HEK293 (cell line): Measurements from ENCODE around the gene IL1B.

Experiments used
- GLIS1 ChIP-seq: fragments of 450-650 bp; formaldehyde crosslinking; IDR thresholded peaks from 2 replicates; pipeline ENCODE4 v1.5.1; 2016; ENCODE audit warnings: missing biosample characterization, missing genetic modification characterization
- OVOL3 ChIP-seq: fragments of 450-650 bp; formaldehyde crosslinking; IDR thresholded peaks from 2 replicates; pipeline ENCODE4 v1.5.1; 2016; ENCODE audit warnings: missing biosample characterization, missing genetic modification characterization
- PATZ1 ChIP-seq: fragments of 450-650 bp; formaldehyde crosslinking; IDR thresholded peaks from 2 replicates; pipeline ENCODE4 v1.5.1; 2016; ENCODE audit warnings: missing biosample characterization, missing genetic modification characterization
- TRIM28 ChIP-seq: IDR thresholded peaks from 2 replicates; pipeline ENCODE4 v1.6.1; 2011; ENCODE audit warnings: low read length, control low read depth, borderline replicate concordance
- ZBTB21 ChIP-seq: fragments of 450-650 bp; formaldehyde crosslinking; IDR thresholded peaks from 2 replicates; pipeline ENCODE4 v1.5.1; 2017; ENCODE audit warnings: missing biosample characterization, missing genetic modification characterization
- ZBTB6 ChIP-seq: fragments of 450-650 bp; formaldehyde crosslinking; IDR thresholded peaks from 2 replicates; pipeline ENCODE4 v1.5.1; 2017; ENCODE audit warnings: missing biosample characterization, missing genetic modification characterization
- ZNF133 ChIP-seq: fragments of 450-650 bp; formaldehyde crosslinking; IDR thresholded peaks from 2 replicates; pipeline ENCODE4 v1.5.1; 2016; ENCODE audit warnings: missing biosample characterization, missing genetic modification characterization
- ZNF248 ChIP-seq: fragments of 450-650 bp; formaldehyde crosslinking; IDR thresholded peaks from 2 replicates; pipeline ENCODE4 v1.5.1; 2017; ENCODE audit warnings: missing biosample characterization, missing genetic modification characterization
- ZNF311 ChIP-seq: fragments of 450-650 bp; formaldehyde crosslinking; IDR thresholded peaks from 2 replicates; pipeline ENCODE4 v1.5.1; 2017; ENCODE audit warnings: missing biosample characterization, missing genetic modification characterization, borderline replicate concordance
- ZNF416 ChIP-seq: fragments of 450-650 bp; formaldehyde crosslinking; IDR thresholded peaks from 2 replicates; pipeline ENCODE4 v1.5.1; 2016; ENCODE audit warnings: missing biosample characterization, missing genetic modification characterization
- ZNF529 ChIP-seq: fragments of 450-650 bp; formaldehyde crosslinking; IDR thresholded peaks from 2 replicates; pipeline ENCODE4 v1.5.1; 2017; ENCODE audit warnings: missing genetic modification characterization, missing biosample characterization; ENCODE audit not compliant: insufficient replicate concordance
- ZNF768 ChIP-seq: fragments of 450-650 bp; formaldehyde crosslinking; IDR thresholded peaks from 2 replicates; pipeline ENCODE4 v1.5.1; 2018; ENCODE audit warnings: missing biosample characterization, mild to moderate bottlenecking, missing genetic modification characterization
- TF ChIP-seq, protein P1 (sequence below): fragments of 450-650 bp; formaldehyde crosslinking; IDR thresholded peaks from 2 replicates; pipeline ENCODE4 v1.5.1; 2016; ENCODE audit warnings: missing biosample characterization, missing genetic modification characterization

DNA sequence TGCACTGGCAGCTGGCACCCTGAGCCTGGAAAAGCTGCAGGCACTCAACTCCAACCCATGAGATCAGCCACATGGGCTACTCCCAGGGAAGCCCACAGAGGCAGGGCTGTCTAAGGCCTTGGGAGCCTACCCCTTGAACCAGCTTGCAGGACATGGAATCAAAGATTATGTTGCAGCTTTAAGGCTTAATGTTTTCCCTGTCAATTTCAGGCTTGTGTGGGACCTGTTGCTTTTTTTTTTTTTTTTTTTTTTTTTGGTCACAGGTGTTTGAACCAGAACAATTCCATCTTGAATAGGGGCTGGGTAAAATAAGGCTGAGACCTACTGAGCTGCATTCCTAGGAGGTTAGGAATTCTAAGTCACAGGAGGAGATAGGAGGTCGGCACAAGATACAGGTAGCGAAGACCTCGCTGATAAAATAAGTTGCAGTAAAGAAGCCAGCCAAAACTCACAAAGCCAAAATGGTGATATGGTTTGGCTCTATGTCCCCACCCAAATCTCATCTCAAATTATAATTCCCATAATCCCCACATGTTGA is 44.8 kb downstream of the IL1B start:
- TF ChIP-seq ZBTB21 (tag by site-specific recombination) (no peak), ZNF248 (tag by site-specific recombination) (no peak), ZNF416 (tag by site-specific recombination) (no peak), ZNF311 (tag by site-specific recombination) (no peak), ZBTB6 (tag by site-specific recombination) (no peak), ZNF133 (no peak), TRIM28 (no peak), GLIS1 (tag by site-specific recombination) (no peak), ZNF529 (tag by site-specific recombination) (no peak), OVOL3 (tag by site-specific recombination) (no peak), PATZ1 (no peak), ZNF768 (no peak)
- TF ChIP-seq, protein P1, sequence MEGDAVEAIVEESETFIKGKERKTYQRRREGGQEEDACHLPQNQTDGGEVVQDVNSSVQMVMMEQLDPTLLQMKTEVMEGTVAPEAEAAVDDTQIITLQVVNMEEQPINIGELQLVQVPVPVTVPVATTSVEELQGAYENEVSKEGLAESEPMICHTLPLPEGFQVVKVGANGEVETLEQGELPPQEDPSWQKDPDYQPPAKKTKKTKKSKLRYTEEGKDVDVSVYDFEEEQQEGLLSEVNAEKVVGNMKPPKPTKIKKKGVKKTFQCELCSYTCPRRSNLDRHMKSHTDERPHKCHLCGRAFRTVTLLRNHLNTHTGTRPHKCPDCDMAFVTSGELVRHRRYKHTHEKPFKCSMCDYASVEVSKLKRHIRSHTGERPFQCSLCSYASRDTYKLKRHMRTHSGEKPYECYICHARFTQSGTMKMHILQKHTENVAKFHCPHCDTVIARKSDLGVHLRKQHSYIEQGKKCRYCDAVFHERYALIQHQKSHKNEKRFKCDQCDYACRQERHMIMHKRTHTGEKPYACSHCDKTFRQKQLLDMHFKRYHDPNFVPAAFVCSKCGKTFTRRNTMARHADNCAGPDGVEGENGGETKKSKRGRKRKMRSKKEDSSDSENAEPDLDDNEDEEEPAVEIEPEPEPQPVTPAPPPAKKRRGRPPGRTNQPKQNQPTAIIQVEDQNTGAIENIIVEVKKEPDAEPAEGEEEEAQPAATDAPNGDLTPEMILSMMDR (tag by site-specific recombination), result no peak
